ENCODE measurements around the gene FGF5. TPM values are rescaled to one million over a fixed set of nuclear protein-coding genes. Genes with fewer than 3 reads are reported as not detected.

FGF5 gene
- total RNA-seq, 3 donors from 2014 or later (not counting 1 experiment from before 2014, with no cell fraction given): 0.09 TPM; not detected in 1

DNA sequence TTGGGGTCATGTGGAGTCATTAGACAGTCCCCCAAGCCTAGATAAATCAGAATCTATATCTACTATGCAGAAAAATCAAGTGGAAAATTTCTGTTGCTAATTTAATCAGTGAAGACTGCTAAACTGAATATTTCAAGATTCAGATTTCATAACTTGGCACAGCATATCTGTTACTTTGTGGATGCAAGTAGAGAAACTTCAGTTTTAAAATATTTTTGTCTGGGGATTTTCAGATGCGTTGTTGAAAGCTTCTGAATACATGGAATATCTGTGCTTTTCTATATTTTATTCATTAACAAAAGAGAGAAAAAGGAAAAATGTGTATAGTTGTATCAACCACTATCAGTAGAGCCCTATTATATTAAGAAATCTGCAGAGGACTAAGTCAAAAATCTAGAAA is 4.4 kb downstream of the FGF5 start:
- Histone ChIP-seq H3K36me3 (ENCODE audit: control insufficient read depth, insufficient read depth, low read length) (no peaks in the 10 kb centered on the region), H3K4me3 (ENCODE audit: low read length) (no peak overlapping the region), H3K27me3 (ENCODE audit: control insufficient read depth, insufficient read depth, low read length) (peaks cover 13% of the 10 kb centered on the region), H3K9me3 (ENCODE audit: control insufficient read depth, insufficient read depth, low read length) (no peaks in the 10 kb centered on the region), H3K27ac (ENCODE audit: low read length) (no peak overlapping the region), H3K4me1 (ENCODE audit: control insufficient read depth, insufficient read depth, low read length) (peaks cover 13% of the 10 kb centered on the region)
- intact Hi-C loops (cut with micrococcal nuclease): no loop called here
- WGBS (ENCODE audit: insufficient coverage): no CpG with 5 or more reads among the region's 1 CpG
- TF ChIP-seq, protein P1, sequence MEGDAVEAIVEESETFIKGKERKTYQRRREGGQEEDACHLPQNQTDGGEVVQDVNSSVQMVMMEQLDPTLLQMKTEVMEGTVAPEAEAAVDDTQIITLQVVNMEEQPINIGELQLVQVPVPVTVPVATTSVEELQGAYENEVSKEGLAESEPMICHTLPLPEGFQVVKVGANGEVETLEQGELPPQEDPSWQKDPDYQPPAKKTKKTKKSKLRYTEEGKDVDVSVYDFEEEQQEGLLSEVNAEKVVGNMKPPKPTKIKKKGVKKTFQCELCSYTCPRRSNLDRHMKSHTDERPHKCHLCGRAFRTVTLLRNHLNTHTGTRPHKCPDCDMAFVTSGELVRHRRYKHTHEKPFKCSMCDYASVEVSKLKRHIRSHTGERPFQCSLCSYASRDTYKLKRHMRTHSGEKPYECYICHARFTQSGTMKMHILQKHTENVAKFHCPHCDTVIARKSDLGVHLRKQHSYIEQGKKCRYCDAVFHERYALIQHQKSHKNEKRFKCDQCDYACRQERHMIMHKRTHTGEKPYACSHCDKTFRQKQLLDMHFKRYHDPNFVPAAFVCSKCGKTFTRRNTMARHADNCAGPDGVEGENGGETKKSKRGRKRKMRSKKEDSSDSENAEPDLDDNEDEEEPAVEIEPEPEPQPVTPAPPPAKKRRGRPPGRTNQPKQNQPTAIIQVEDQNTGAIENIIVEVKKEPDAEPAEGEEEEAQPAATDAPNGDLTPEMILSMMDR (IDR thresholded peaks at IDR 0.05): no peak
- Mint-ChIP-seq H3K4me3 (no peak overlapping the region), H3K4me1 (peaks cover 0 to 10% of the 10 kb centered on the region in 2 donors), H3K27me3 (ENCODE audit: low read depth in 2 of 2) (peaks cover 46 to 75% of the 10 kb centered on the region in 2 donors), H3K36me3 (no peaks in the 10 kb centered on the region), H3K9me3 (no peaks in the 10 kb centered on the region), H3K27ac (no peak overlapping the region)
- DNase-seq: no peak
- no peak for ATAC-seq

DNA sequence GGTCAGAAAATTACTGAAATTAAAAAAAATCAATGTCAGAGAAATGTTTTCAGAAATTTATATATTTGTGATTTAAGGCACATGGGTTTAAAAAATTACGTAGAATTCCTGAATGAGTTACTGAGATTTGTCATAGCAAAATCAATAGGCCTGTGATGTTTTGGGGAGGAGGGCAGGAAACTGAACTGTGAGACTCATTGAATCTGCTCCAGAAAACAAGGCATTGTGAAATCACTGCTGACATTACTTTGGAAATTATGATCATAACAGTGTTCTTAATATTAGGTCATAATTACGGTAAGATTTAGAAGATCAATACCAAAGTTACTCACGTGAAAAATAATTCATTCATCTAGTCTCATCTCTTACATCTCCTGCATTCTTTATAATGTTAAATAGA is 5.3 kb downstream of the FGF5 start:
- peaks cover 10% of the 10 kb centered on the region for H3K27me3 ChIP-seq (ENCODE audit: control insufficient read depth, insufficient read depth, low read length)
- DNase-seq: no peak
- no peaks in the 10 kb centered on the region for H3K9me3 ChIP-seq (ENCODE audit: control insufficient read depth, insufficient read depth, low read length)
- H3K36me3 Mint-ChIP-seq: no peaks in the 10 kb centered on the region
- intact Hi-C loops (cut with micrococcal nuclease): no loop called here
- H3K27ac Mint-ChIP-seq: no peak overlapping the region
- WGBS (ENCODE audit: insufficient coverage): 90% methylated on average over 1 of the region's 3 CpGs
- H3K4me1 Mint-ChIP-seq: peaks cover 0 to 3% of the 10 kb centered on the region in 2 donors
- no peak for ATAC-seq
- H3K4me3 Mint-ChIP-seq: no peak overlapping the region
- H3K4me3 ChIP-seq (ENCODE audit: low read length): no peak overlapping the region
- H3K9me3 Mint-ChIP-seq: no peaks in the 10 kb centered on the region
- no peaks in the 10 kb centered on the region for H3K36me3 ChIP-seq (ENCODE audit: control insufficient read depth, insufficient read depth, low read length)
- peaks cover 4% of the 10 kb centered on the region for H3K4me1 ChIP-seq (ENCODE audit: control insufficient read depth, insufficient read depth, low read length)
- H3K27me3 Mint-ChIP-seq (ENCODE audit: low read depth in 2 of 2): peaks cover 37 to 65% of the 10 kb centered on the region in 2 donors
- TF ChIP-seq, protein P1 (IDR thresholded peaks at IDR 0.05): no peak
- H3K27ac ChIP-seq (ENCODE audit: low read length): no peak overlapping the region

DNA sequence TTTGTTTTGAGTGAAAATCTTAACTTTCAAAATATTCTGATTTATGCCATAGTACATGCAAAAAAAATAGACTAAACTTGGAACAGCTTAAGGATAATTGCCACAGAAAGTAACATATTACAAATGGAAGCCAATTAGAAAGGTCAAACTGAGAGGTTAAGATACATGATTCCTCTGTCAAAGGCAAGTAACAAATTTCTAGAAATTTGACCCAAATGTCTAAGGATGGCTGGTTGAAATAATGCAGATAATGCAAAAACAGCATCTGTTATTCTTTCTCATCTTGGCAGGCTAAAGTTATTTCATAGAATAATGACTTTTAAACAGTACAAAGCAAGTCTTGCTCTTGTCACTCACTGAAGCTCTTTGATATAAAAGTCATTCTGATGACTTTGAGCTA is 10.5 kb downstream of the FGF5 start:
- Histone ChIP-seq H3K4me1 (ENCODE audit: control insufficient read depth, insufficient read depth, low read length) (no peaks in the 10 kb centered on the region), H3K4me3 (ENCODE audit: low read length) (no peak overlapping the region), H3K27me3 (ENCODE audit: control insufficient read depth, insufficient read depth, low read length) (no peaks in the 10 kb centered on the region), H3K9me3 (ENCODE audit: control insufficient read depth, insufficient read depth, low read length) (no peaks in the 10 kb centered on the region), H3K36me3 (ENCODE audit: control insufficient read depth, insufficient read depth, low read length) (no peaks in the 10 kb centered on the region), H3K27ac (ENCODE audit: low read length) (no peak overlapping the region)
- DNase-seq (no peak), ATAC-seq (no peak)
- Mint-ChIP-seq H3K27ac (no peak overlapping the region), H3K9me3 (no peaks in the 10 kb centered on the region), H3K4me3 (no peak overlapping the region), H3K4me1 (no peaks in the 10 kb centered on the region), H3K36me3 (no peaks in the 10 kb centered on the region), H3K27me3 (ENCODE audit: low read depth in 2 of 2) (peaks cover 8 to 36% of the 10 kb centered on the region in 2 donors)
- intact Hi-C loops (cut with micrococcal nuclease): no loop called here
- TF ChIP-seq, protein P1 (IDR thresholded peaks at IDR 0.05): no peak

DNA sequence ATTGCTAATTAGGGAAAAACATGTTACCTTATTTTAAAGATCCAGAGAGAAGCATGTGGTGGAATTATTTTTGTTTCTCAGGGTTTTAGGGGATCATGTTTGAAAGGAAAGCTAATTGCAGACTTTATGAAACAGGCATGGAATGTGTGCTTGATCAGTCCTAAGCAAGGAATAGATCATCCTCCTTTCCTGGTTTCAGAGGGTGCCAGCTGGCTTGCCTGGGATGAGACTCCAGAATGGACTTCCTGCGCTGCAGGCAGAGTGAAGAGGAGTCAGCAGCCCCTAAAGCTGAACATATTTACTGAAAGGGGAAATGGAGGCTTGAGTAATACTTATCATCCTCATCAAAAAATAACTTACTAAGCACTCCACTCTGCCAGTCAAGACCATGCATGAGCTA is 13.3 kb downstream of the FGF5 start:
- no peaks in the 10 kb centered on the region for H3K4me1 Mint-ChIP-seq
- Histone ChIP-seq H3K27ac (ENCODE audit: low read length) (no peak overlapping the region), H3K27me3 (ENCODE audit: control insufficient read depth, insufficient read depth, low read length) (peaks cover 2% of the 10 kb centered on the region), H3K9me3 (ENCODE audit: control insufficient read depth, insufficient read depth, low read length) (no peaks in the 10 kb centered on the region), H3K4me3 (ENCODE audit: low read length) (no peak overlapping the region), H3K36me3 (ENCODE audit: control insufficient read depth, insufficient read depth, low read length) (no peaks in the 10 kb centered on the region), H3K4me1 (ENCODE audit: control insufficient read depth, insufficient read depth, low read length) (no peaks in the 10 kb centered on the region)
- H3K4me3 Mint-ChIP-seq: no peak overlapping the region
- H3K36me3 Mint-ChIP-seq: no peaks in the 10 kb centered on the region
- no peak overlapping the region for H3K27ac Mint-ChIP-seq
- peaks cover 6 to 22% of the 10 kb centered on the region in 2 donors for H3K27me3 Mint-ChIP-seq (ENCODE audit: low read depth in 2 of 2)
- no CpG with 5 or more reads among the region's 1 CpG for WGBS (ENCODE audit: insufficient coverage)
- DNase-seq (no peak), ATAC-seq (no peak)
- H3K9me3 Mint-ChIP-seq: no peaks in the 10 kb centered on the region
- TF ChIP-seq, protein P1 (IDR thresholded peaks at IDR 0.05): no peak
- intact Hi-C loops (cut with micrococcal nuclease): no loop called here
